GM19463 (cell line): ENCODE measurements around the gene FOXD2.

Source experiments
- ATAC-seq: cut with Tn5 transposase; IDR thresholded peaks from one replicate; pipeline ENCODE4 v1.9.1; 2021; ENCODE audit warnings: mild to moderate bottlenecking, moderate library complexity; ENCODE audit not compliant: unreplicated experiment

Gene FOXD2

GRCh38 chr1:47437447-47438164 lies at the start of gene FOXD2:
TSS of gene FOXD2 (plus strand) at chr1:47438044. CDS start at chr1:47438136, 92 bp downstream.
- ATAC-seq: peak; percentile 84

- ATAC-seq: peak; percentile 72
Observed at GRCh38 chr1:47388891-47389238, 49.0 kb upstream of the FOXD2 start.

GRCh38 chr1:47389731-47390130 lies 48.1 kb upstream of the FOXD2 start:
- ATAC-seq: no peak

- ATAC-seq: no peak
Observed at GRCh38 chr1:47390843-47391242, 47.0 kb upstream of the FOXD2 start.

- ATAC-seq: no peak
Observed at GRCh38 chr1:47393141-47393540, 44.7 kb upstream of the FOXD2 start.

GRCh38 chr1:47395433-47395832 lies 42.4 kb upstream of the FOXD2 start:
- no peak for ATAC-seq

GRCh38 chr1:47396671-47397196 lies 41.1 kb upstream of the FOXD2 start:
- no peak for ATAC-seq

- ATAC-seq: no peak
Observed at GRCh38 chr1:47399138-47399845, 38.6 kb upstream of the FOXD2 start.

GRCh38 chr1:47399846-47400155 lies 38.0 kb upstream of the FOXD2 start:
- ATAC-seq: no peak

GRCh38 chr1:47401761-47402160 lies 36.1 kb upstream of the FOXD2 start:
- ATAC-seq: no peak

GRCh38 chr1:47402591-47402990 lies 35.3 kb upstream of the FOXD2 start:
- no peak for ATAC-seq

GRCh38 chr1:47403321-47403910 lies 34.4 kb upstream of the FOXD2 start:
- ATAC-seq: no peak

GRCh38 chr1:47405697-47406096 lies 32.1 kb upstream of the FOXD2 start:
- ATAC-seq: no peak

- ATAC-seq: no peak
Observed at GRCh38 chr1:47406966-47407365, 30.9 kb upstream of the FOXD2 start.

- no peak for ATAC-seq
Observed at GRCh38 chr1:47407481-47407880, 30.4 kb upstream of the FOXD2 start.

GRCh38 chr1:47409311-47410067 lies 28.4 kb upstream of the FOXD2 start:
- no peak for ATAC-seq

GRCh38 chr1:47410068-47410455 lies 27.8 kb upstream of the FOXD2 start:
- no peak for ATAC-seq

- no peak for ATAC-seq
Observed at GRCh38 chr1:47411436-47411835, 26.4 kb upstream of the FOXD2 start.

- no peak for ATAC-seq
Observed at GRCh38 chr1:47412437-47412836, 25.4 kb upstream of the FOXD2 start.

GRCh38 chr1:47415728-47416318 lies 22.0 kb upstream of the FOXD2 start, which contains the start of gene FOXE3:
TSS of gene FOXE3 (plus strand) at chr1:47416285. CDS start at chr1:47416316, 31 bp downstream.
- ATAC-seq: no peak
